ENCODE measurements around the gene GSTM1.
"Not testable (repeated sequence)": the region's sequence is repeated elsewhere in the genome, so short reads cannot be mapped to it uniquely, and the experiment has no call there.

The GSTM1 gene

DNA sequence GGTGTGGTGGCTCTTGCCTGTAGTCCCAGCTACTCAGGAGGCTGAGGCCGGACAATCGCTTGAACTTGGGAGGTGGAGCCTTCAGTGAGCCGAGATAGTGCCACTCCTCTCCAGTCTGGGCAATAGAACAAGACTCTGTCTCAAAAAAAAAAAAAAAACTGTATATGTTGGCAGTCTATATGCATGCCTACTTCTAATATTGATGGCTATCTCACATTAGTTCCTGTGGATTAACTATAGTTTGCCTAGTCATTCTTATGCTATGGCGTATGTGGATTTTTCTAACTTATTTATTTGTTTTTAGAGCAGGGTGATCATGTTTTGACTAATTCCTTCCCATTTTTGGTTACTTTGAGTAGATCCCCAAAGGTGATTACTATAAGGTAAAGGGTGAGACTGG lies 9.4 kb downstream of the GSTM1 start:
- DNase-seq (ENCODE audit: low read depth in 1 of 2, low spot score in 1 of 2), result no peak

DNA sequence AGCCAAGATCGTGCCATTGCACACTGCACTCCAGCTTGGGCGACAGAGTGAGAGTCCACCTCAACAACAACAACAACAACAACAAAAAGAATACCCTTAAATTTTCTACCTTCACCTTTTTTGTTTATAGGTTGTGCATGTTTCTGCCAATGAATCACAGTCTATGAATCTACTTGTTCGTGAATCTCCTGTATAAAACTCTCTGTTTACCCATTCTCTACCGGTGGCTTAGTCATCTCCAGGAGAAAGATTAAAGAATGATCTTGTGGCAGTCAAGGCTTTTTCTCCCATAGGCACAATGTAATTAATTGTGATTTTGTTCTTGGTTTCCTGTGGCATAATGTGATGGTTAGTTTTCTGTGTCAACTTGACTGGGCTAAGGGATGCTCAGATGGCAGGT lies 10.2 kb downstream of the GSTM1 start:
- not testable (repeated sequence) for DNase-seq (ENCODE audit: low read depth in 1 of 2, low spot score in 1 of 2)

DNA sequence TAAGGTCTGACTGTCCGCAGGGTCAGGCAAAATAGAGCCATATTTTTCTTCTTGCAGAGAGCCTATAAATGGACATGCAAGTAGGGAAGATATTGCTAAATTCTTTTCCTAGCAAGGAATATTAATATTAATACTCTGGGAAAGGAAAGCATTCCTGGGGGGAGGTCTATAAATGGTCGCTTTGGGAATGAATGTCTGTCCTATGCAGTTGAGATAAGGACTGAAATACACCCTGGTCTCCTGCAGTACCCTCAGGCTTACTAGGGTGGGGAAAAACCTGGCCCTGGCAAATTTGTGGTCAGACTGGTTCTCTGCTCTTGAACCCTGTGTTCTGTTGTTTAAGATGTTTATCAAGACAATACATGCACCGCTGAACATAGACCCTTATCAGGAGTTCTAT lies 15.3 kb downstream of the GSTM1 start:
- not testable (repeated sequence) for DNase-seq (ENCODE audit: low read depth in 1 of 2, low spot score in 1 of 2)

DNA sequence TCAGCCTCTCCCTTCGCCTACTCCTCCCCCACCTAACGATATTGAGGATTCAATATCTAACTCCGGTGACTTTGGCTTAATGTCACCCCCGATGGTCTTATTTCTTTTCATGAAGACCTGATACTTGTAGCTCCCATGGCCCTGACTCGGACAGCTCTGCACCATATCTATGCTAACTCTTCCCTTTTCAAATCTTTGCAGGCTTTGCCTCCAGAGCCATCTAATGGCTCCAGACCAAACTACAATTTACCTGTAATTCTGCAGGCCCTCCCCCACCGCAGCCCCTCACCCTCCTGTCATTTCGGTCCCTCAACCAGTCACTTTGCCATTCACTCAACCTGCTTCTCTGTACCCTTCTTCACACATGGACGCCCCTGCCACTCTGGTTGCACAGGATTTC lies 16.6 kb downstream of the GSTM1 start:
- DNase-seq (ENCODE audit: low read depth in 1 of 2, low spot score in 1 of 2), result no peak

DNA sequence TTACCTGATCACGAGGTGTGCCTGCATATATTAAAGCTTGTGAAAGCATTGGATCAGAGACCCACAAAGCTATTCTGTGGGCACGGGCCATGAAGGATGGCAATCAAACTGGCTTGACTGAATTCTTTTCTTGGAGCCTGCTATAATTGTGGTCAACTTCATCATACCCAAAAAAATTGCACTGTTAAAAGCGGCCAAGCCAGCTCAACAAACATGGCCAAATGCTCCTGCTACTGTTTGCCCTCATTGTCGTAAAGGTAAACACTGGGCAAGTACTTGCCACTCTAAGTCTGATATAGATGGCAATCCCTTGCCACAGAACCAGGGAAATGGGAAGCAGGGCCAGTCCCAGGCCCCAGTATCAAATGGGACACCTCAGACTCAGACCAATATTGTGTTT lies 17.8 kb downstream of the GSTM1 start:
- DNase-seq (ENCODE audit: low read depth in 1 of 2, low spot score in 1 of 2), result no peak

DNA sequence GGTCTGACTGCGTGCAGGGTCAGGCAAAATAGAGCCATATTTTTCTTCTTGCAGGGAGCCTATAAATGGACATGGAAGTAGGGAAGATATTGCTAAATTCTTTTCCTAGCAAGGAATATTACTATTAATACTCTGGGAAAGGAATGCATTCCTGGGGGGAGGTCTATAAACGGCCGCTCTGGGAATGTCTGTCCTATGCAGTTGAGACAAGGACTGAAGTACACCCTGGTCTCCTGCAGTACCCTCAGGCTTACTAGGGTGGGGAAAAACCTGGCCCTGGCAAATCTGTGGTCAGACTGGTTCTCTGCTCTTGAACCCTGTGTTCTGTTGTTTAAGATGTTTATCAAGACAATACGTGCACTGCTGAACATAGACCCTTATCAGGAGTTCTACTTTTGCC lies 21.3 kb downstream of the GSTM1 start:
- DNase-seq (ENCODE audit: low read depth in 1 of 2, low spot score in 1 of 2), result not testable (repeated sequence)

DNA sequence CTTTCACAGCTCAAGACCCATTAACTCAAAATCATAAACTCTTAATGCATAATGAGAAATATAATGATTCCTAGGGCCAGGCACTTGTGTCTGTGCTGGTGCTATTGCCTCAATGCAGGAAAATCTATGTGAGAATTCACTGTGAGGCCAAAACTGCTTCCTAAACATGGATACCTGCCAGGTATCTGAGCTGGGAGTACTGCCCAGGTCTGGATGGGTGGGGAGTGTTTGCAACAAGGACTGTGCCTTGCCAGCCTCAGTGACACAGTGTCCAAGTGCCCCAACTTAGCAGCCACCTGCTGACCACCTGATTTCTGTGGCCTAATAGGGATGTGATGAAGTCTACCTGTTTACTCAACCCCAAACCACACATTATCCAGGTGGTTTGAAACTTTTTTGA lies 22.2 kb downstream of the GSTM1 start:
- DNase-seq (ENCODE audit: low read depth in 1 of 2, low spot score in 1 of 2), result not testable (repeated sequence)

DNA sequence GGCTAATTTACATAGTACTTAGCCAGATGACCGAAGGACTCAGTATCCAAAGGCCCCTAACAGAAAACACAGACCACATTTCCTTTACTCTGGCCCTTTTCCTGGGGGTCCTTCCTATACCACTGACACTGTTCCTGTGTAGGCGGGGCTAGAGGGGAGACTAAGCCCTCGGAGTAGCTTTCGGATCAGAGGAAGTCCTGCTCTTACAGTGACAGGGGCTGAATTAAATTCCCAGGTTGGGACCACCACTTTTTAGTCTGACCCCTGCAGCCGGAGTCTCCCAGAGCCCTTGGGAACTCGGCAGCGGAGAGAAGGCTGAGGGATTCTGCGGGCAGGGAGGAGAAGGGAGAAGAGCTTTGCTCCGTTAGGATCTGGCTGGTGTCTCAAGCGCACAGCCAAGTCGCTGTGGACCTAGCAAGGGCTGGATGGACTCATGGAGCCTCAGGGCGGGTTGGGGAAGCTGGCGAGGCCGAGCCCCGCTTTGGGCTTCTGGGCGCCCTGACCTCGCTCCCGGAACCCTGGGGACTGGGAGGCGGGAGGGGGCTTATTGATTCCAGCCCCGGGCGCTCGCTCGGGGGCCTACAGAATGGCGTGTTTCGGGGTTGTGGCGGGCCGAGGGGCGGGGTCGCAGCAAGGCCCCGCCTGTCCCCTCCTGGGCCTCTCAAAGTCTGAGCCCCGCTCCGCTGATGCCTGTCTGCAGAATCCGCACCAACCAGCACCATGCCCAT lies 24.1 kb downstream of the GSTM1 start, which contains the start of gene GSTM5:
Gene GSTM5, plus strand, starts transcription at position 659 of the 728 bp plus-strand sequence. Its CDS starts 62 bp downstream, at position 721.
- DNase-seq (ENCODE audit: low read depth in 1 of 2, low spot score in 1 of 2), result not testable (repeated sequence)

DNA sequence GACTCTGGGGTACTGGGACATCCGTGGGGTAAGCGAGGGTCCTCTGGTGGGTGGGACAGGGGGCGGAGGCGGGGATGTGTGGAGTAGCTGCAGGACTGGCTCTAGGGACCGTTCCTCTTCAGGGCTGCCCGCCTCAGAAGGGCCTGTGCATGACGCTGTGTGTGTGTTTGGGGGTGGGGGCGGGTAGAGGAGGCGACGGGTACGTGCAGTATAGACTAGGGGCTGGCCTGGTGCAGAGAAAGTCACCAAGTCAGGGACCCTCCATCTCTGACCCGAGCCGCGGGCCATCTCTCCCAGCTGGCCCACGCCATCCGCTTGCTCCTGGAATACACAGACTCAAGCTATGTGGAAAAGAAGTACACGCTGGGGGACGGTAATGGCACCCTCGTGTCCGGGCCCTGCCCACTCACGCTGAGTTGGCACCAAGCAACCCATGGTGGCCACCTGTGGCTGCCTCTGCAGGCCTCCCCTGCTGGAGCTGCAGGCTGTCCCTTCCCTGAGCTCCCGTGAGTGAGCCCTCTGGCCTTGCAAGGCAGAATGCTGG lies 24.8 kb downstream of the GSTM1 start:
- no peak for DNase-seq (ENCODE audit: low read depth in 1 of 2, low spot score in 1 of 2)

DNA sequence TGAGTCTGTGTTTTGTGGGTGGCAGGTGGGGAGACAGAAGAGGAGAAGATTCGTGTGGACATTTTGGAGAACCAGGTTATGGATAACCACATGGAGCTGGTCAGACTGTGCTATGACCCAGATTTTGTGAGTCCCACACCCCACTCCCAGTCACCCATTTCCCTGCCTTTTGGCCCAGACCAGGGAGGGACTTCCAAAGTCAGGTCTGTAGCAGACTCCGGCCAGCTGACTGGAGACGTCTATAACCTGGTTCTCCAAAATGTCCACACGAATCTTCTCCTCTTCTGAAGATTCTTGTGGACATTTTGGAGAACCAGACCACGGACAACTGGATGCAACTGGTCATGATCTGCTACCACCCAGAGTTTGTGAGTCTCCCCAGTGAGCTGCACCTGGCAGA lies 26.0 kb downstream of the GSTM1 start:
- no peak for DNase-seq (ENCODE audit: low read depth in 1 of 2, low spot score in 1 of 2)

DNA sequence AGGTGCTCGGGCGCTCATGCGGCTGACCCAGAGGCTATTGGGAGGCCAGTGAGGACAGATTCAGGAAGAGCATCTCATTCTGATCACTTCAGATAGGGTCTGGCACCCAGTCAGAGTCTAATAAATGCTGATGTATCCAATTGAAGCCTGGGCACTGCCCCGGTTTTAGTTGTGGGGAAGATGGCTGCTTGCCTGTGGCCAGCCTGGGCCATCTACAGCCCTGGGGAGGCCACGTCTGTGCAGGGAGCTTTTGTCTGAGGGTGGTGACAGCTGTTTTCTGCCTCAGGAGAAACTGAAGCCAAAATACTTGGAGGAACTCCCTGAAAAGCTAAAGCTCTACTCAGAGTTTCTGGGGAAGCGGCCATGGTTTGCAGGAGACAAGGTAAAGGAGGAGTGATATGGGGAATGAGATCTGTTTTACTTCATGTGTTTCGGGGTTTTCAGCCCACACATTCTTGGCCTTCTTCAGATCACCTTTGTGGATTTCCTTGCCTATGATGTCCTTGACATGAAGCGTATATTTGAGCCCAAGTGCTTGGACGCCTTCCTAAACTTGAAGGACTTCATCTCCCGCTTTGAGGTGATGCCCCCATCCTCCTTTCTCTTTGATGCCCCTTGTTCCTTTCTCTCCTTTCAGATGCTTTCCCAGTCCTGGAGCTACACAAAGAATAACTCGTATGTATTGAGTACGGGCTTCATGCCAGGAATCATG lies 27.2 kb downstream of the GSTM1 start:
- no peak for DNase-seq (ENCODE audit: low read depth in 1 of 2, low spot score in 1 of 2)

DNA sequence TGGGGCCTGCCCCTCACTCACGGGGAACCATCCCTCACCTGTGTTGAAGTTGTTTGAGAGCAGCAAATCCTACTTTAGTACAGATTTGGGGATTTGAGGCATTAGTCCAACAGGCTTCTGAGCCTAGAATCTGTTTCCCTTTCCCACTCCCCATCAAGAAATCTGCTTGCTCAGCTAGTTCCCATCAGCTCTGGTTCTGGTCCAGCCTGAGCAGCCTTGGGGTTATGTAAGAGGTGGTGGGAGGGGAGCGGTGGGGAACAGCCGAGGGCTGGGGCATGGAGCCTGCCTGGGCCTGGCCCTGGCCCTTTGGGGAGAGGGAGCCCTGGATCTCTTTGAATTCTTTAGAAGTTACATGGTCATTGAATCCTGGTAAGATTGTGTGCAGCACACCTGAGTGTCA lies 28.5 kb downstream of the GSTM1 start:
- no peak for DNase-seq (ENCODE audit: low read depth in 1 of 2, low spot score in 1 of 2)

DNA sequence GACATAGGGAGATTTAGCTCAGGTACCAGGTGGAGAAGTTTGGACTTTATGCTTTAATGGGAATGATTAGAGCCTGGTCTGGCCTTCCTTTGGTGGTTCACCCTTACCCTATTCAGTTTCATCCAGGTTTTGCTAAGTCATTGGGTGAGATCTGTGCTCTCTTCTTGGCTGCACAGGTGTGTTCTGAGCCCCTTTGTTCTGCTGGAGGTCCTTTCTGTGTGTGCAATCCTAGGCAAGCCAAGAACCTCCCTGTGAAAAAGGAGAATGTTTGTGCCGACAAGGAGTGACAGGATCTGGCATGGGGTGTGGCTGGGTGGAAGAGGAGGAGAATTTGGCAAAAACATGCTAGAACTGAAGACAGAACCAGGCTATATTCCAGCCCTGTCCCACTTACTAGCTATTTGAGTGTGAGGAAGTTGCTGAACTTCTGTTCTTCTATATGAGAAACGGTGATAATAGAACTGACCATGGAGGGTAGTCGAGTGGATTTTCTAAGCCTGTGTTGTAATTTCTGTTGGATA lies 29.0 kb downstream of the GSTM1 start:
- DNase-seq (ENCODE audit: low read depth in 1 of 2, low spot score in 1 of 2), result no peak

DNA sequence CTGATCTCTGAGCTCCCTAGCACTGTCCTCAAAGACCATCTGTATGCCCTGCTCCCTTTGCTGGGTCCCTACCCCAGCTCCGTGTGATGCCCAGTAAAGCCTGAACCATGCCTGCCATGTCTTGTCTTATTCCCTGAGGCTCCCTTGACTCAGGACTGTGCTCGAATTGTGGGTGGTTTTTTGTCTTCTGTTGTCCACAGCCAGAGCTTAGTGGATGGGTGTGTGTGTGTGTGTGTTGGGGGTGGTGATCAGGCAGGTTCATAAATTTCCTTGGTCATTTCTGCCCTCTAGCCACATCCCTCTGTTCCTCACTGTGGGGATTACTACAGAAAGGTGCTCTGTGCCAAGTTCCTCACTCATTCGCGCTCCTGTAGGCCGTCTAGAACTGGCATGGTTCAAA lies 30.1 kb downstream of the GSTM1 start:
- no peak for DNase-seq (ENCODE audit: low read depth in 1 of 2, low spot score in 1 of 2)

DNA sequence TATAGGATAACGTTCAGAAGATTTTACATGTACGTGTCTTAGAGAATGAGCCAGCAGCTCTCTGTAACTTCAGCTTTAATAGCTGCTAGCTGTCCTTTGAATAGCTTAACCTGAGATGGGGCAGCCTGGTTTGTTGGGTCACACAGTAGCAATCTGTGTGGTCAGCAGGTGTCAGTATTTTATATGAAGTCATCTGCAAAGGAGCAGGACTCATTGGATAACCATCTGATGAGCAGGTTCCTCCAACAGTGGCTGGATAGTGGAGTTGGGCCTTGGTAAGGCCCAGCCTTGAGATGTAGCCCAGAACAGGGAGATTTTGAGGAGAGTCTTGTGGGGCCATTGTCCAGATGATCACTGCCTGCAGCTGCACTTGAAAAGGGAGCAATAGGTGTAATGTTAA lies 30.9 kb downstream of the GSTM1 start:
- no peak for DNase-seq (ENCODE audit: low read depth in 1 of 2, low spot score in 1 of 2)

DNA sequence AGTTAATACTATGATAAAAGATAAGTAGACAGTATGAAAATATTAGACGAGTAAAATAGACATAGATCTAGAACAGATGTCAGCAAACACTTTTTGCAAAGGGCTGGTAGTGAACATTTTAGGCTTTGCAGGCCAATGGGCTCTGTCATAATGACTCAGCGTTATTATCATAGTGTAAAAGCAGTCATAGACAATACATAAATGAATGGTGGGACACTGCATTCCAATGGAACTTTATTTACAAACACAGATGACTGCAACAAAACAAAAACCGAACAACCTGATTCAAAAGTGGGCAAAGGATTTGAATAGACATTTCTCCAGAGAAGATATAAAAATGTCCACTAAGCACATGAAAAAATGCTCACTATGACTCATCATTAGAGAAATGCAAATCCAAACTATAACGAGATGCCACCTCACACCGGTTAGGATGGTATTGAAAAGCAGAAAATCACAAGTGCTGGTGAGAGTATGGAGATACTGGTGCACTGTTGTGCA lies 31.8 kb downstream of the GSTM1 start:
- no peak for DNase-seq (ENCODE audit: low read depth in 1 of 2, low spot score in 1 of 2)

DNA sequence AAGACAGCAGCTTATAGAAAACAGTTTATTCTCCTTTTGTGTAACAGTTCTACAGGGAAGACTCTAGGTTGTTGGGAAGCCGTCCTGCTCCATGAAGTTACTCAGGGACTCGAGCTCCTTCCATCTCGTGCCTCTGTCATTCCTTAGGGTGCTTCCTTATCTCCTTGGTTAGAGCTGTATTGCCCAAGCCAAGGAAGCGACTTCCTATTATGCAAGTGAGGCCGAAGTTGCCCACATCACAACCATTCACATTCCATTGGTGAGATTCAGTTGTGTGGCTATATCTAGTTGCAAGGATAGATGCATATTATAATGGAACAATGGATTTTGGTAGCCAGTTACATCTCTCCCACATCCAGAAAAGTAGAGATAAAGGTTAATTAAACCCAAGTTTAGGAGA lies 33.4 kb downstream of the GSTM1 start:
- DNase-seq (ENCODE audit: low read depth in 1 of 2, low spot score in 1 of 2), result no peak

DNA sequence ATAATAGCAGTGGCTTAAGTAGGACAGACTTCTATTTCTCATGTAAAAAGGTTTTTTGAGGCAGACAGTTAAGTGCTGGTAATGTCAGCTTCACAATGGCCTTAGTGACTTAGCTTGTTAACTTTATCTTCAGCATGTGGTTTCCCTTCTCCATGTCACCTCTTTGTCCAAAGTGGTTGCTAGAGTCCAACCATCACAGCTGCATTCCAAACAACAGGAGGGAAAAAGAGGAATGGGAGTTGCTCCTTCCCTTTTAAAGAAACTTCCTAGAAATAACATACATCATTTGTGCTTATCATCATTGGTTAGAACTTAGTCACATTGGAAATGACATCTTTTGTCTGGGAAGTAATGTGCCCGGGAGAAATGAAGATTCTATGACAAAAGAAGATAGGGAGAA lies 34.4 kb downstream of the GSTM1 start:
- DNase-seq (ENCODE audit: low read depth in 1 of 2, low spot score in 1 of 2), result no peak

DNA sequence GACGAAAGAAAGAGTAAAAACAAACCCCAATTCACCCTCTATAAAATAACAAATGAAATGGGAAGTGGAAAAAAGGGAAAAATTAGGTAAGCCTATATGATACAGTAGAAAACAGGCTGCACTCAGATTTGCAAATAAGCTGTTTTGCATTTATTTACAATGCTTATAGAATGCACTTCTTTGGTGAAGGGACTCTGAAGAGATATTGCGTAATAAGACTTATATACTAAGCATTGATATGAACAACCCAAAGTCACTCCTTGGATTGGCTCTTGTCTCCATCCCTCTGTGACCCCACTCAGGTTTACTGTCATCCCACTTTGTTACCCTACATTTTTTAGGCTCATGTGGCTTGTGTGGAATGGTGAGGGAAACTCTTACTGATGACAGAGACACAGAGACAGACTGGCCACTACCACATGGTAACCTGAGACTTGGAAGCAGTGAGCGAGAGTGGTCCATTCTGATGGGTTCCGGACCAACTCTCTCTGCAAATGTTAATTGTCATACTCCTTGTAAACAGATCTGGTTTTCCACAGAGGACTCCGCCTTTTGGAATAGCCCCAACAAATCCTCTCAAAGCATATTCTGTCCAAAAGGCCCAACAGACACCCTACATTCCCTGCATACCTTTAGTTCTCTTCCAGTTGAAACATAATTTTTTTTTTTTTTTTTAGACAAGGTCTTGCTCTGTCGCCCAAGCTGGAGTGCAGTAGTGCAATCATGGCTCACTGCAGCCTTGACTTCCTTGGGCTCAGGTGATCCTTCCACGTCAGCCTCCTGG lies 35.5 kb downstream of the GSTM1 start:
- DNase-seq (ENCODE audit: low read depth in 1 of 2, low spot score in 1 of 2), result no peak

DNA sequence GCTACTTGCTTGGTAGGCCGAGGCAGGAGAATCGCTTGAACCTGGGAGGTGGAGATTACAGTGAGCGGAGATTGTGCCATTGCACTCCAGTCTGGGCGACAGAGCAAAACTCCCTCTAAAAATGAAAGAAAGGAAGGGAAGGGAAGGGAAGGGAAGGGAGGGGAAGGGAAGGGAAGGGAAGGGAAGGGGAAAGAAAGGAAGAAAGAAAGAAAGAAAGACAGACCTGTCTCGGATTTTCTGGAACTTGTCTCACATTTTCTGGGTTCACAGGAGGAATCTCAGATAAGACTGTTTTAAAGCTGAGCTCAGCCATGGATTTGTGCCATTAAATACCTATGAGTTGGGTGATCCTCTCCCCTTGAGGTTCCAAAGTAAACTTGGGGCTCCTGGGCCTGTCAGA lies 37.3 kb downstream of the GSTM1 start:
- DNase-seq (ENCODE audit: low read depth in 1 of 2, low spot score in 1 of 2), result no peak

DNA sequence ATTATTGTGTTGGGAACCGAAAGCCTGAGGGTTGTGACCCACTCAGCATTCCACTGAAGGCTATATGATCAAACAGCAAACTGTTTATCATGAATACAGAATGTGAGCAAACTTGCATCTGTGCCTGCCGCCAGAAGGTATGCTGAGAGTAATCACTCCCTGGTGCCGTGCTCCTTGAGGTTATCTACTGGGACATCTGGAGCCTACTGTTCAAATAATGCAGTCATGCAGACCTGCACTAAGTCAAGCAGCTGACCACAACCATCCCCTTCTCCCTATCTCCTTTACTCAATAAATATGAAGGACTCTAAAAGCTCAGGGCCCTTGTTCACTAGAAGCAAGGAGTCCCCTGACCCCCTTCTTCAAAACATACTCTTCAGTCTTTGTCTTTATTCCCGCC lies 37.9 kb downstream of the GSTM1 start:
- DNase-seq (ENCODE audit: low read depth in 1 of 2, low spot score in 1 of 2), result no peak

All from activated T-helper 1 cell treated with anti-CD3 and anti-CD28 coated beads, Interleukin-2, amount 50 U/mL, for 16 hours (primary cell).